Measurements from ENCODE around the gene DYNC1I1.

GRCh38 chr7:95772771-95773581 is 622 bp downstream of the DYNC1I1 start:
- TF ChIP-seq, protein P1, sequence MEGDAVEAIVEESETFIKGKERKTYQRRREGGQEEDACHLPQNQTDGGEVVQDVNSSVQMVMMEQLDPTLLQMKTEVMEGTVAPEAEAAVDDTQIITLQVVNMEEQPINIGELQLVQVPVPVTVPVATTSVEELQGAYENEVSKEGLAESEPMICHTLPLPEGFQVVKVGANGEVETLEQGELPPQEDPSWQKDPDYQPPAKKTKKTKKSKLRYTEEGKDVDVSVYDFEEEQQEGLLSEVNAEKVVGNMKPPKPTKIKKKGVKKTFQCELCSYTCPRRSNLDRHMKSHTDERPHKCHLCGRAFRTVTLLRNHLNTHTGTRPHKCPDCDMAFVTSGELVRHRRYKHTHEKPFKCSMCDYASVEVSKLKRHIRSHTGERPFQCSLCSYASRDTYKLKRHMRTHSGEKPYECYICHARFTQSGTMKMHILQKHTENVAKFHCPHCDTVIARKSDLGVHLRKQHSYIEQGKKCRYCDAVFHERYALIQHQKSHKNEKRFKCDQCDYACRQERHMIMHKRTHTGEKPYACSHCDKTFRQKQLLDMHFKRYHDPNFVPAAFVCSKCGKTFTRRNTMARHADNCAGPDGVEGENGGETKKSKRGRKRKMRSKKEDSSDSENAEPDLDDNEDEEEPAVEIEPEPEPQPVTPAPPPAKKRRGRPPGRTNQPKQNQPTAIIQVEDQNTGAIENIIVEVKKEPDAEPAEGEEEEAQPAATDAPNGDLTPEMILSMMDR (conservative IDR thresholded peaks at IDR 0.05; ENCODE audit: low read depth, low read length): no peak
- no peak for TF ChIP-seq EZH2 (IDR thresholded peaks at IDR 0.05; ENCODE audit: borderline replicate concordance, low read depth, low read length, poor library complexity, severe bottlenecking)

Data from A673 (cell line).